ENCODE results near the gene PLXDC2. TPM values are rescaled to one million over a fixed set of nuclear protein-coding genes. Genes with fewer than 3 reads are reported as not detected.

PLXDC2 gene
- total RNA-seq, 4 donors from 2014 or later, result 21.2 to 43.2 (median 32.7) TPM

GRCh38 chr10:20007426-20007825, 191.2 kb downstream of the PLXDC2 start:
- TF ChIP-seq POLR2A (IDR thresholded peaks at IDR 0.05), result no peak
- TF ChIP-seq, protein P1, sequence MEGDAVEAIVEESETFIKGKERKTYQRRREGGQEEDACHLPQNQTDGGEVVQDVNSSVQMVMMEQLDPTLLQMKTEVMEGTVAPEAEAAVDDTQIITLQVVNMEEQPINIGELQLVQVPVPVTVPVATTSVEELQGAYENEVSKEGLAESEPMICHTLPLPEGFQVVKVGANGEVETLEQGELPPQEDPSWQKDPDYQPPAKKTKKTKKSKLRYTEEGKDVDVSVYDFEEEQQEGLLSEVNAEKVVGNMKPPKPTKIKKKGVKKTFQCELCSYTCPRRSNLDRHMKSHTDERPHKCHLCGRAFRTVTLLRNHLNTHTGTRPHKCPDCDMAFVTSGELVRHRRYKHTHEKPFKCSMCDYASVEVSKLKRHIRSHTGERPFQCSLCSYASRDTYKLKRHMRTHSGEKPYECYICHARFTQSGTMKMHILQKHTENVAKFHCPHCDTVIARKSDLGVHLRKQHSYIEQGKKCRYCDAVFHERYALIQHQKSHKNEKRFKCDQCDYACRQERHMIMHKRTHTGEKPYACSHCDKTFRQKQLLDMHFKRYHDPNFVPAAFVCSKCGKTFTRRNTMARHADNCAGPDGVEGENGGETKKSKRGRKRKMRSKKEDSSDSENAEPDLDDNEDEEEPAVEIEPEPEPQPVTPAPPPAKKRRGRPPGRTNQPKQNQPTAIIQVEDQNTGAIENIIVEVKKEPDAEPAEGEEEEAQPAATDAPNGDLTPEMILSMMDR (IDR thresholded peaks at IDR 0.05), result no peak
- Histone ChIP-seq H3K4me1 (peaks cover 0 to 7% (median 0%) of the 10 kb centered on the region in 4 donors), H3K27ac (no peak overlapping the region), H3K9me3 (no peaks in the 10 kb centered on the region), H3K4me3 (no peak overlapping the region), H3K27me3 (no peaks in the 10 kb centered on the region), H3K36me3 (peaks cover 0 to 6% (median 0%) of the 10 kb centered on the region in 3 donors)
- DNase-seq, result no peak

- TF ChIP-seq, protein P1 (IDR thresholded peaks at IDR 0.05), result no peak
- TF ChIP-seq POLR2A (IDR thresholded peaks at IDR 0.05), result no peak
- H3K27me3 ChIP-seq, result no peaks in the 10 kb centered on the region
- no peaks in the 10 kb centered on the region for H3K36me3 ChIP-seq
- DNase-seq, result no peak
- no peak overlapping the region for H3K27ac ChIP-seq
- no peaks in the 10 kb centered on the region for H3K9me3 ChIP-seq
- H3K4me3 ChIP-seq, result no peak overlapping the region
- H3K4me1 ChIP-seq, result no peaks in the 10 kb centered on the region
These were observed 197.9 kb downstream of the PLXDC2 start for GRCh38 chr10:20013991-20014750.

DNA sequence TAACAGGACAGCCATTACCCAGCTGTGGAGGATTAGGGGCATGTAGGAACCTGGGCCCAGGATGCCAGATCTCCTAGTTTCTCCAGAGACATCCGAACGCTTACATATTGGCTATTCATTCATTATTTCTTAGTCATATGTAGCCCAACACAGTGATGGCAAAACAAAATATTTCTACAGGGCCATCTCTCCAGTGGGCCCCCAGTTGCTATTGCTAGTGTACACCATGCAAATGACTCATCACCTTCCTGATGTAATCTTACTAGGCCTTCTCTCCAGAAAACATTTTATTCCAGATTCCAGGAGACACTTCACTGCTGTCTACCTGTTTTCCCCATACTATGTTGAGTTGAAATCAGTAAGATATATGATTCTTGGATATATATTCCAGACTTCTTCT, 201.7 kb downstream of the PLXDC2 start:
- no peak for DNase-seq
- H3K27ac ChIP-seq, result no peak overlapping the region
- no peak overlapping the region for H3K4me3 ChIP-seq
- H3K9me3 ChIP-seq, result no peaks in the 10 kb centered on the region
- H3K4me1 ChIP-seq, result no peaks in the 10 kb centered on the region
- TF ChIP-seq, protein P1 (IDR thresholded peaks at IDR 0.05), result no peak
- no peak for TF ChIP-seq POLR2A (IDR thresholded peaks at IDR 0.05)
- H3K36me3 ChIP-seq, result no peaks in the 10 kb centered on the region
- H3K27me3 ChIP-seq, result no peaks in the 10 kb centered on the region

DNA sequence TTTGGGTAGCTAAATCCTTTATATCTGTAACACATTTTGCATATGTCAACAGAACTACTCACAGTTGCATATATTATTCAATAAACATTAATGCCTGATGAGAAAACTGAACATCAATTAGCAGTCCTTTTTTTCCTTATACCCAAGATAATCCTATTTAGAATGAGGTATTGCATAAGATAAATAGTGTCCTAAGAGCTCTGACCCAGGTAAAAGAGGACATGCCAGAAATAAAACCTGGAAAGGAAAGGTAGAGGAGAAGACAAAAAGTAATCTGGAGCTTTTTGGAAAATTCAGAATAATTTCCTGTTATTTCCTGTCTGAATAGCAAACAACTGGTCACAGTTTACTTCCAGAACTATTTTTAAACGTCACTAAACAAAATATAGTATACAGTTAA, 204.4 kb downstream of the PLXDC2 start:
- Histone ChIP-seq H3K36me3 (no peaks in the 10 kb centered on the region), H3K4me3 (no peak overlapping the region)
- TF ChIP-seq POLR2A (IDR thresholded peaks at IDR 0.05), result no peak
- TF ChIP-seq, protein P1 (IDR thresholded peaks at IDR 0.05), result no peak

DNA sequence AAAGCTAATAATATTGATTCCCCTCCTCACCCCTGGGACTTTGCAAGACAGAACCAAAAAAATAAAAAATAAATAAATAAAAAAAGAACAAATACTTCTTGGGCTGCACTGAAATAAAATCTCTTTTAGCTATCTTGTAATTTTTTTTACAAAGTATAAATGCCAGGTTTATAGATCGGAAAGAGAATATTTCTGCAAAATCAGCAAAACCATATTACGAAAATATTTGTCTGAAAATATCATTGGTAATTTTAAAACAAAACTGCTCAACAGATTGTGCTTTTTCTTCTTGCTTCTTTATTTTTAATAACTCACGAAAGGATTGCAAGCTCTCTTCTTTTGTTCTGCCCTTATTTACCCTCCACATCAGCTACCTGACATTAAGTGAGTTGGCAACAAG, 213.3 kb downstream of the PLXDC2 start:
- TF ChIP-seq, protein P1 (IDR thresholded peaks at IDR 0.05), result no peak
- TF ChIP-seq POLR2A (IDR thresholded peaks at IDR 0.05), result no peak
- no peak for DNase-seq
- H3K27ac ChIP-seq, result no peak overlapping the region
- H3K9me3 ChIP-seq, result no peaks in the 10 kb centered on the region
- no peaks in the 10 kb centered on the region for H3K36me3 ChIP-seq
- no peaks in the 10 kb centered on the region for H3K4me1 ChIP-seq
- no peak overlapping the region for H3K4me3 ChIP-seq
- no peaks in the 10 kb centered on the region for H3K27me3 ChIP-seq

More for the DNA sequence above, 204.4 kb downstream of the PLXDC2 start:
- Histone ChIP-seq H3K27me3 (no peaks in the 10 kb centered on the region), H3K27ac (no peak overlapping the region), H3K9me3 (no peaks in the 10 kb centered on the region), H3K4me1 (no peaks in the 10 kb centered on the region)
- DNase-seq, result no peak

Data from Peyer's patch (tissue), 4 donors.